GM18520 (cell line): ENCODE results near the gene COBL.

ENCODE experiments used
- ATAC-seq: cut with Tn5 transposase; IDR thresholded peaks from one replicate; pipeline ENCODE4 v1.9.1; 2021; ENCODE audit not compliant: unreplicated experiment

COBL gene

DNA sequence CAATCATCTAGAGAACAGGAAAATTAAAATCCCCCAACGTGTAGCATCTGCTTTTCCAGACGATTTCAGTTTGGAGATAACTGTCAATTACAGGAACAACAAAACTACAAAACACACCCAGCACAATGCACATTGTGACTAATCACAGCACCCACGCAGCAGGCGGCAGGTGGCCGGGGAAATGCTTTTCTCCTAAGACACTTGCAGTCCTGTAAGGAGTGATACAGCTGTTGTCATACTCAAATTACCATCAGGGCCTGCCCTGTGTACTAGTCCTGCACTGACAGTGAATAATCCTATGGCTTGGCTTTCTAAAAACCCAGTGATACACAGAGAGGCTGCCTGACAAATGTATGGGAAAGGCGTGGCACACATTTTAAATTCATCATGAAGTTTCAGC is 37.8 kb downstream of the COBL start:
- ATAC-seq, result no peak

DNA sequence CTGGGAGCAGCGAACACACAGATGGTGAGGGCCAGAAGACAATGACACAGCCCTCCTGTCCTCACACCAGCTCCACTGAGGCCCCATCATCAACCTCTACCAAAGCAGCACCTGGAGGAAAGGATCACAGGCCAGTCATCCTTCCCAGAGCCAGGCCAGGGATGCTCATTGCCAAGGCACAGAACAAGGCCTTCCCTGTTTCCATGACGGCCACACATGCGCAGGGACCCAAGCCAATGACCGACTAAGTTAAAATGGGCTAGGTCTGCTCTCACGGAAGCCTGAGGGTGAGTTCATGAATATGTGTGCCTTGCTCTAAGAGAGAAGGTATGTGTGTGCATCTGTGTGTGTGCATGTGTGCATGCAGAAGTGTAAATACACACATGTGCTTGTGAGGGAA is 39.6 kb downstream of the COBL start:
- ATAC-seq, result no peak

DNA sequence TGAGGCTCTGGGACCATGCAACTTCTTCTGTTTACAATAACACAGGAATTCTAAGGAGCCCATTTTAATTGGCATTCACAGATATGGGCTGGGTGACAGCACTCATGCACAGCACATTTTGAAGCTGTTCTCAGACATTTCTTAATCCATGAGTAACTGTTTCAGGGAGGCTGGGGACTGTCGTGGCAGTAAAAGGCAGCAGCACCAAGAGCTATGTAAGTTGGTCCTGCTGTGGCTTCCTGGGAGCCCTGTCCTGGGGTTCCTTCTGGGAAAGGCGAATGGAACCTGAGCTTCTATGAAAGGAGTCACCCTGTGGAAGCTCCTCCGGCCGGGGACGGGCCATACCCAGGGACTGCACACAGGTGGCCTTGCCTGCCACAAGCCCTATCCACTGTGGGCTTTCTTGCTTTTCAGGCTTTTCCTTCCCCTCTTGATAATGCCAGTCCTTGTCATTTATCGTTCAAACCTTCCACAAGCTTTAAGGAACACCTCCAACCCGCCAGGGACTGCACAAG is 40.5 kb downstream of the COBL start:
- ATAC-seq, result no peak

DNA sequence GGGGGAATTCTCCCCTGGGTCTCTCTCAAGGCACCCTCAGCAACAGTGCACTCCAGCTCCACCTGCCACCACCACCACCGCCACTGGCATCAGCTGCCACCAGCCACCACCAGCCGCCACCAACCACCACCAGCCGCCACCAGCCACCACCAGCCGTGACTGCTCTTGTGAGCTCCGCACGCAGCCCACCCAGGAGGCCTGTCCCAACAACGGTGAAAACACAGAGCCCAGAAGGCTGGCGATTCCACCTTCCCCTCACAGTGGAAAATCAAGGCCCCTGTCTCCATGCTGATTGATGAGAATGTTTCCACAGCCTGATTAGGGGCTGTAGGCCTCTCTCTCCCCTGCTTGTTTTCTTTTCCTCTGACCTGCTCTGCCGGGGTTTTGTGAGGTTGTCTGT is 41.1 kb downstream of the COBL start:
- no peak for ATAC-seq

DNA sequence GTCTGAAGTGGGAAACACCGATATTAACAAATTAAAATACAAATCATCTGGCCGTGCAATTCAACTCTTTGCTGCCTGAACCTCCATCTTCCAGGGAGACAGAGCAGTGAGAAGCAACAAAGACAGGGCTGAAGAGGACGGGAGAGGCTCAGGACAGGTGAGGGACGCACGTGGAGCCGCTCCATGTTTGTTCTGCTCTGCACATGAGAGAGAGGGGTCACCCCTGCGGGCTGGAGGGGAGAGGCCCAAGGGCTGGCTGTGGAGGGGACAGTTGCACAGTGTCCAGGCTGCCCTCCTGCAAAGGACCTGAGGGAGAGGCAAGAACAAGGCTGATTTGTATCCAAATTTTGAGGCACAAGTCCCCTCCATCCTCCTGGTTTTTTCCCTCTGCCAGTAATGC is 41.7 kb downstream of the COBL start:
- ATAC-seq, result no peak

DNA sequence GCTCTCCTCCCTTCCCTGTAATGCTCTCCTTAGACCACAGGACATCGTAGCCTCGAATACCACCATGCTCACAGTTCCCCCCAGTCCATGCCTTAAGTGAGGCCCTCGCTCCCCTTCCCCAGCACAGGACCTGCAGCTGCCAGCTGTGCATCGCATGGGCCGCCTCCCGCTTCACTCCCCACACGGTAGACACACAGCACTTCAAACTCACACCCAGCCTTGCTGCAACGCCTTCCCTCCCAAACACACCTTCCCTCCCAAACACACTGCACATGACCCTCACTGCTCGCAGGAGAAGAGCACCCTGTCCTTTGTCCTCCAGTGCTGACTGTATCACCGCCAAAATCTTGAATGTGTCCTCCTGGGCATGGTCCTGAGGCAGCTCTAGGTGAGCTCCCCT is 42.6 kb downstream of the COBL start:
- ATAC-seq, result no peak

DNA sequence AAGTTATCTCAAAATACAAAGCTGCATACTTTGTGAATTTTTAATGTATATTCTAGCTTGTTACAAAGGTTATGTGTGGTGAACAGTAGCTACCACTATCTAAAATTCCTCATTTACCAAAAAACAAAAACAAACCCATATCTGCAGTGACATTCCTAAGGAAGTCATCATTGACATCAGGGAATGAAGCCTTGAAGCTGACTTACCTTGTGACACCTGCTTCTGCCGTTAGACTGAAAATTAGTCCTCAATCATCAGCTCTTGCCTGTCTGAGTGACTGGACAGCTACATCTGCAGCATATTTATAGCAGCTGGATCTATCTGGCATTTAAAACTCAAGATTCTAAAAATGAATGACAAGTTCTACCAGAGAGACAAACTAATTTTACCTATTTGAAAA is 43.2 kb downstream of the COBL start:
- ATAC-seq, result no peak

DNA sequence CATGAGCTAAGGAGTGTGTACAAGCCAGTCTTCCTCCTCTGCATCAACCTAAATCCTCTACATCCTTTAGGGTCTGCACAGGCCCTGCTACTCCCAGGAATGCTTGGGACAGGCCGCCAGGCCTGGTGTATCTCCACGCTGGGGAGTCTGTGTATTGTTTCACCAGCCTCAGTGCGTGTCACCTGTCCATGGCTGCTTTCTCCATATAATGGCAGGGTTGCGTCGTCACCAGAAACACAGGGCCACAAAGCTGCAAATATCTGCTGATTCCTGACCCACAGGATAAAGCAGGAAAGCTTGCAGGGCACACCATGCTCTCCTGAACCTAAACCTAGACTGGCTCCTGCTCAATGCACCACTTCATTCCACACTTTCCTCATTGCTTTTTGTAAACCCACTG is 45.6 kb downstream of the COBL start:
- no peak for ATAC-seq

DNA sequence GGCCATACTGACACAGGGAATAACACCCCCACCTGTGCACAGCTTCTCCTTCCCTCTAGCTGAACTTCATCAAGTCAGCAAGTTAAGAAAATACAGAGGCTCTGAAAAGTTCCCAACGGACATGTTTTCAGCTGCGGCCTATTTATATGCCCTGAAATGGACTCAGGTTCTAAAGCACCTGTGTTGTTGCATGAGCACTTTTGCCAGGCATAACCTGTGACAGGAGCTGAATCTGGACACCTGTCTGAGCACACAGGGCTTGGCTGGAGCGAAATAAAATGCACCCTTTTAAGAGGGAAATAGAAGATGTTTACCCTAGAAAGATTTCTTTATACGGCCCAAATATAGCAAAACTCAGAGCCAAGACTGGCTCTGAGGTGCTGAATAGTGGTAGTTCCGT is 46.7 kb downstream of the COBL start:
- ATAC-seq, result no peak

DNA sequence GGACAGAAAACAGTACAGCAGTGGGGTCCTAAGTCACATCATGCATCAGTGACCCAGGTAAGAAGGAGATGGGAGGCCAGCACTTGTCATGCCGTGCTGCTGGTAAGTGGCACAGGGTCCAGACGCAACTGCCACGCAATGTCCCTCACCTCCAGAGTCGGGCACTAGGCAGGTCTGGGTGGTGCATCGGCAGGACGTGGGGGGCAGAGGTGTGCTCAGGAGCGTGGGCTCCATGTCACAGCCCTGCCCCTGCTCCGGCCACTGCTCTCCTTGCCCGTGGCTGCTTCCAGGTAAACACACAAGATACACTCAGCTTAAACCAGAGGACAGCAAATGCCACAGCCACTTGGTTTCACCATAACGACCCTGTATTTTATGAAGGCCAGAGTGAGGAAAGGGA is 47.3 kb downstream of the COBL start:
- ATAC-seq, result no peak

DNA sequence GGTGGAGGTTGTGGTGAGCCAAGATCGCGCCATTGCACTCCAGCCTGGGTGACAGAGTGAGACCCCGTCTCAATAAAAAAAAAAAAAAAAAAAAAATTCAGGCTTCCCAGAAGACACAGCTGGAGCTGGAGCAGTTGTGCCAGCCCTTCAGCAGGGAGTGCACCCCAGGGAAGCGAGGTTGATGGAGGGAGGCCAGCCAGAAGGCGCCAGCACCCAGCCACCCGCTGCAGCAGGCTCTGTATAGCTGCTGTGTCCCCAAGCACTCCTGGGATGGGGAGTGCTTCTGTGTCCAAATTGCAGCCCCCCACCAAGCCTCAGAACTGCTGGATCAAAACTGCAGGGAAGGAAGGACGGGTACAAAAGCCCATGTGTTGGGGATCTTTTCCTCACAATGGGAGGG is 47.8 kb downstream of the COBL start:
- no peak for ATAC-seq

DNA sequence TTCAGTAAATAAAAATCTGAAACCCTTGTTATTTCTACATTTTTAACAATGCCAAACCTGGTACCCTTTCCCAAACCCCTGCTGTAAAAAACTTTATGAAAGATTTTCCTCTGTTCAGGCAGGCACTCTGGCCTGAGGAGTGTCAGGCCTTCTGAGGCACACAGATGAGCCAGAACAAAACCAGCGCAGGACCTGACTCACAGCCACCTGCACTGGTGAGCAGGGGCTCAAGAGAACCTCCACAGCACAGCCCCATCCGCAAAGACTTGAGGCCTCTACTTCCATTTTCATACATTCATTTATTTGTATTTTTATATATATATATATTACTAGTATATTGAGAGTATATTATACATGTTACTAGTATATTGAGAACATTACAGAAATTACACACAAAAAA is 49.4 kb downstream of the COBL start:
- ATAC-seq, result no peak

DNA sequence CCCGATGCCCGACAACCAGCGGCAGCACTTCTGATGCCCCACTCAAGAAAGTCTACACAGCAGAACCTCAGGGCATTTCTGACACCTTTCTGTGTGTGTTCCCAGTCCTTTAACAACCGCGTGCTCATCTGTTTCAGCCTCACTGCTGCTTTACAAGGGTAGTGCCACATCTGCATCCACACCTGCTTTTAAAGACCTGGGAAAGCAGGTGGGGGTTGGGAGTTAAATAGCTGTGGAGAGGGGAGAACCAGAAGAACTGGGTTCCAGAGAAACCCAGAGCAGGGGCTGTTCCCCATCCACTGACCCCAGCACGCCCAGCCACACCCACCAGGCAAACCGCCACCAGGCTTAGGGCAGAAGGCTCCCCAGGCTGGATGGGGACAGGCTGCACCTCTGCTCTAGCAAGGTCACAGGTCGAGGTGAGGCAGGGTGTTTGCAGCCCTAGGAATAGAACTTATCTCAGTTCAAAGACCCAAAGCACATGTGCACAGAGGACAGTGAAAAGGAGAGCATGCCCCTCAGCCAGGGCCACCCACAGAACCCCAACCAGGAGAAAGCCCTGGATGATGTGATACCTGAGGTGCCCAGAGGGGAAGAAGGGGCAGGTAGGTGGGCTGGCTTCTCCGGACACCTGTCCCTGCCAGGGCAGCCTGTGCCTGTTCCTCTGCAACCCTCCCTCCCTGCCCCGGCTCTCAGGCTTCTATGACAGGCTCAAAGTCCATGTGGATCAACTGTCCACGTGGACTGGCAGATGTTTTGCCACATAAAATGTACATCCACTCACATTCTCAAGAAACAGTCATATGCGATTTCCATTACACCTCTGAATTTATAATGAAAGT is 51.3 kb downstream of the COBL start:
- ATAC-seq, result no peak

DNA sequence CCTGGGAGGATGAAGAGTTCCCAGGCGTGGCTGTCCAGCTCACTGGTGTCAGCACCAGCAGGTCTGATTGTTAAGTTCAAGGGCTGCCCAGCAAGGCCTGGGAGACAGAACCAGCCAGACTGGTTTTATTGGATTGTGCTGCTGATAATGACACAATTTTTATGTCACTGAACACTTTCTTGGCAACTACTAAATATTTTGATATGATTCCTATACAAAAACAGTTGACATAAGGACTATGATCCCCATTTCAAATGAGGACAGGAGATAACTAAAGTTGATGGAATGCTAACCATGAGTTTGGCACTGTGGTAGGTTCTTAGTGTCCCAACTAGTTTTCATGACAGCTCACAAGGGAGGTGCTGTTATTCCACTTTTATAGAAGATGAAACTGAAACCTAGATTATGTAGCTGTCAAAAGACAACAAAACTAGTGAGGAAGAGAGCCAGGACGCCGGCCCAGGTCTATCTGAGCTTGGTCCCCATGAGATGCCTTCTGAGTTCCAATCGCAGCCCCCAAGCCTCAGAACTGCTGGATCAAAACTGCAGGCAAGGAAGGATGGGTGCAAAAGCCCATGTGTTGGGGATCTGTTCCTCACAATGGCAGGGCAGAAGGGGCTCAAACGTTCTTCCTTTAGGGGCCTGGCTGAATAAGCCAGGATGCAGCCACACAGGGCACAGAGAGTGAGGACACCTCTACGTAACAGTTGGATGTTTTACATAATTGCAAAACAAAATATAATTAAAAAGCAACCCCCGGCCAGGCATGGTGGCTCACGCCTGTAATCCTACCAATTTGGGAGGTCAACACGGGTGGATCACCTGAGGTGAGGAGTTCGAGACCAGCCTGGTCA is 52.8 kb downstream of the COBL start:
- no peak for ATAC-seq

DNA sequence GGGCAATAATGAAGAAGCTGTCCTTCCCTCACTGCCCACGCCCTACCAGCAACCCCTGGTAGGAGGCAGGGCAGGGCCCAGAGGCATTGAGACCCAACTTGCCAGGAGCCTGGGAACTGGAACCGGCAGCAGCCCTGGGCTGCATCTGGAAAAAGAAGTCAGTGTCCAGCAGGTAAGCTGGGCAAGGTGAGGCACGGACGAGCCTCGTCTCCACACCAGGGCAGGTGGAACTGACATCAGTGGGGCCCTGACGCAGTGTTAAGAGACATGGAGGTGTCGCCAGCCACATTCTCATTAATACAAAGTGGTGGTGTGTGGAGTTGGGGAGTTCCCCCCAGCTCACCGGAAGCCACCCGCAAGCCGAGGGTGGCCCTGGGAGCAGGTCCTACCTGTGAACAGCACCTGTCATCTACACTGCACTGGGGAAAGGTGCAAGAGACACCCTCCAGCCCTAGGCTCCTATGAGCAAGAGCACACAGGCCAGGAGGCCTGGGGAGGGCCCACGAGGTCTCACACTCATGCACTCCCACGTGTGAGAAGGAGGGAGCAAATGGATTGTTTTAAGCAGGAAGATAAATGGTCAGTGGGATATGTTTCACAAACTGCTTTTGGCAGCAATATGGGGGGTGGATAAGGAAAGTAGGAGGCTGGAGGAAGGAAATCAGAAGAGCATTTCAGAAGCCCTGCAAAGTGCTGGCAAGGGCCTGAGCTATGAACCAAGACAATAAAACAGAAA is 53.6 kb downstream of the COBL start:
- ATAC-seq, result no peak

DNA sequence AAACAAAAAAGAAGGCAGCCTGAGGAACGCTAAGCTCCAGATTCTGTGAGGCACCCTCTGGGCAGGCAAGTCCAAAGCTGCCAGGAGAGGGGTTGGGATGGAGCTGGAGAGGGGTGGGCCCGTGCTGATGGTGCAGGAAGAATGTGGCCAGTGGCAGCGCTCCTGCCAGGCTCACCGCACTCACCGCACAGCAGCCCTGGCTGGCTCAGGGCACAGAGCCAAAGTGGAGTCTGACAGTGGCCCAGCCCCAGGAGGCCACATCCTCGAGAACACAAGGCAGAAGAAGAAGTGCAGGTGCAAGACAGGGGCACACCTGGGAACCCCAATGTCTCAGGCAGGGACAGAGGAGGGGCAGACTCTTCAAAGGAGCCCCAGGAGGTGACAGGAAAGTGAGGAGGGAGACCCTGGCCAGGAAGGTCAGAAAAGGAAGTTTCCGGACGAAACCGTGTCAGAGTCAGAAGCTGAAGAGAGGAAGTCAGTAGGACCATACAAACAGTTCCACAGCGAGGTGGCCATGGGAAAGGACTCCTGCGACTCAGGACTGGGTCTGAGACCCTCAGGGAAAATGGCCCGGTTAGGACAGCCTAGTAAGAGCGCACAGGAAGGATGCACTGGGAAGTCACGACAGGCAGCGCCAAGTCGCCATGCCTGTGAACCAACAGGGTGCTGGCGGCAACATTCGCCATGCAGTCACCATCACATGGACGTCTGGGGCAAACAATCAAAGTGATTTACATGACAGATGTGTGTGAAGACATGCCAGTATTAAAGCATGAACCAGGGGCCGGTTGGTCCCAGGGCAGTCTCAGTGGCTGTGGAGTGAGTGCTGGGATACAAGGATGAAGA is 54.4 kb downstream of the COBL start:
- ATAC-seq, result no peak

DNA sequence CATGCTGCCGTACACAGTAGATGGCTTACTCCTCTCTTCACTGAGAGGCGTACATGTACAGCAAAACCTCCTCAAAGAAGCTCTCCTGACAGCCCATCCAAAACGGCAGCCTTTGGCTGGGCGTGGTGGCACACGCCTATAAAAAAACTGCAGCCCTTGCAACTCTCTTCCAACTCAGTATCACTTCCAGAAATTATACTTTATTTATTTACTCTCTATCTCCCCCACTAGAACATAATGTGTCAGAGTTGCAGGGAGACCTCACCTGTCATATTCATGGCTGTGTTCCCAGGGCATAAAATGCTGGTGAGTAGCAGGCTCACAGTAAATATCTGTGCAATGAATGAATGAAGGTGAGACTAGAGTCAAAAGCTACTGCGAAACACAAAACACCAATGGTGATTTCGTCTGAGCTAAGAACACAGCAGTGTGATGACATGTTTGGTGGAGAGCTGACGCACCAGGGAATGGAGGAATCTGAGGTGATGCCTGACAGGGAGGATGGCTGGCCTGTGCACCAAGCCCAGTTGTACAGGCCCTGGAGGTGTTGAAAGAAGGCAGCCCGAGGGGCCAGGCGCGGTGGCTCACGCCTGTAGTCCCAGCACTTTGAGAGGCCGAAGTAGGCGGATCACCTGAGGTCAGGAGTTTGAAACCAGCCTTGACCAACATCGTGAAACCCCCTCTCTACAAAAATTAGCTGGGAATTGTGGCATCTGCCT is 55.3 kb downstream of the COBL start:
- ATAC-seq, result no peak

DNA sequence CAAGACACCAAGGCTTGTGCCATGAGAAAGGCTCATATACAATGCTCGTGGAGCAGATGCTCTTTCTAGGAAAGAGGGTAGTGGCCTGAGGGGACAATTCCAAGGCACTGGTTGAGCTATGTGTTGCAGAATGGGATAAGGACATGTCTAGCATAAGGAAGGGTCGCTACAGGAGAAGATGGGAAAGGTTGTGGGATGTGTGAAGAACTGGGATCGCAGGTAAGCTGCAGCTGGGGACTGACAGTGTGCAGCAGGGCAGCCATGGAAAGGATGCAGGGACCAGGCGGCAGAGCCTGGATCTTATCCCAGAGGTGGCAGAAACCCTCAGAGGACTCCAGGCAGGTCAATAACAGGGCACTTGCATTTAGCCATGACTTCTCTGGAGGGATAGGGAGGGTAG is 56.1 kb downstream of the COBL start:
- no peak for ATAC-seq

DNA sequence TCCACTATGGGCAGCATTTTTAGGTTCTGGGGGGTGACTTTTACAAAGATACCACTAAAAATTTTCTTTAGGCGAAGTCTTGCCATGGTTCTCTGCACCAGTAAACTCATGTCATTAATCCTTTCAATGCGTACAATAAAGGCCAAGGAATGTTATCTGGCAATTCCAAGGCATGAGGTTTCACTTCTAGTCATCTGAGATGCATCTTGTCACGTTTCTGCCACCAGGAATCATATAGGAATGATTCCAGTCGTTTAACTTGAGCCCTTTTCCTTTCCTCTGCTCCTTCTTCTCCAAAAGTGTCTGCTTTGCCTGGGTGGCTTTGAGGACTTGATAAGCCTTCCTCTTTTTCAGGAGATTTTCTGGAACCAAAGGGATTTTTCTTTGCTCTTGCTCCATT is 56.8 kb downstream of the COBL start:
- ATAC-seq, result no peak

DNA sequence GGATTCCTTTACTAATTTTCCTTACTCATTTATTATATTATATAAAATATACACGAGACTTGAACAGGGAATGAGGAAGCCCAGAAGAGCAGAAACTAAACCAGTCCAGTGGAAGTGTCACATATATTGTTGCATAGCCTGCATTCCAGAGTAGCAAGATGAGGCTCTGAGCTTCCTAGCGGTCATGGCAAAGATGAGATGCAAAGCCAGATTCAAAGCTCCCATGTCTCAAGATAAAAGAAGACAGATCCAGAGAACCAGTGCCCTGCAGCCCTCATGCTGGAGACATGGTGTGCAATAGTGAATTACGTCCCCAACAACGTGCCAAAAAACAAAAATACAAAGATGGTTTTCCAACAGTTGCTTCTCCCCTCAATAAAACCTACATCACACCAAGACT is 59.7 kb downstream of the COBL start:
- no peak for ATAC-seq
